Measurements from ENCODE around the gene CD2. TPM values are rescaled to one million over a fixed set of nuclear protein-coding genes. Genes with fewer than 3 reads are reported as not detected.
A peak's percentile ranks its signal among the peaks of the same experiment; 100 is the strongest.

CD2 gene
- total RNA-seq, 3 donors from 2014 or later = 4.1 to 7.7 (median 5.4) TPM

- no peak for TF ChIP-seq CTCF (IDR thresholded peaks at IDR 0.05)
Observed at GRCh38 chr1:116775116-116775752, 21.0 kb downstream of the CD2 start.

GRCh38 chr1:116777831-116778830 is 23.9 kb downstream of the CD2 start:
- no peaks in the 10 kb centered on the region for H3K4me1 ChIP-seq (ENCODE audit: low read depth)
- peak; percentile 24 for ATAC-seq
- H3K36me3 ChIP-seq (ENCODE audit: low read depth) = no peaks in the 10 kb centered on the region
- DNase-seq = no peak
- H3K4me3 ChIP-seq = no peak overlapping the region
- intact Hi-C loops (cut with DNase I, micrococcal nuclease) = no loop called here
- H3K9me3 ChIP-seq = no peaks in the 10 kb centered on the region
- TF ChIP-seq CTCF (IDR thresholded peaks at IDR 0.05) = no peak

More at GRCh38 chr1:116775116-116775752, 21.0 kb downstream of the CD2 start:
- Histone ChIP-seq H3K36me3 (ENCODE audit: low read depth) (no peaks in the 10 kb centered on the region), H3K4me3 (no peak overlapping the region), H3K4me1 (ENCODE audit: low read depth) (no peaks in the 10 kb centered on the region), H3K9me3 (no peaks in the 10 kb centered on the region)
- ATAC-seq (no peak), DNase-seq (no peak)
- intact Hi-C loops (cut with DNase I, micrococcal nuclease) = no loop called here

- no peak for TF ChIP-seq CTCF (IDR thresholded peaks at IDR 0.05)
- ATAC-seq = no peak
- Histone ChIP-seq H3K9me3 (no peaks in the 10 kb centered on the region), H3K4me1 (ENCODE audit: low read depth) (no peaks in the 10 kb centered on the region), H3K36me3 (ENCODE audit: low read depth) (no peaks in the 10 kb centered on the region), H3K4me3 (no peak overlapping the region)
- DNase-seq = no peak
- intact Hi-C loops (cut with DNase I, micrococcal nuclease) = no loop called here
Observed at GRCh38 chr1:116781034-116781433, 26.8 kb downstream of the CD2 start.

- no peak for TF ChIP-seq CTCF (IDR thresholded peaks at IDR 0.05)
- no peak for ATAC-seq
- intact Hi-C loops (cut with DNase I, micrococcal nuclease) = no loop called here
- no peak for DNase-seq
- Histone ChIP-seq H3K9me3 (no peaks in the 10 kb centered on the region), H3K4me1 (ENCODE audit: low read depth) (no peaks in the 10 kb centered on the region), H3K4me3 (no peak overlapping the region), H3K36me3 (ENCODE audit: low read depth) (no peaks in the 10 kb centered on the region)
Observed at GRCh38 chr1:116785006-116785405, 30.8 kb downstream of the CD2 start.

- intact Hi-C loops (cut with DNase I, micrococcal nuclease) = no loop called here
- H3K4me1 ChIP-seq (ENCODE audit: low read depth) = no peaks in the 10 kb centered on the region
- no peak for TF ChIP-seq CTCF (IDR thresholded peaks at IDR 0.05)
- no peaks in the 10 kb centered on the region for H3K9me3 ChIP-seq
- DNase-seq = no peak
- ATAC-seq = no peak
- H3K36me3 ChIP-seq (ENCODE audit: low read depth) = no peaks in the 10 kb centered on the region
- H3K4me3 ChIP-seq = no peak overlapping the region
Observed at GRCh38 chr1:116786049-116786448, 31.8 kb downstream of the CD2 start.
